Measurements from ENCODE around the gene ZNF239.
"Not testable (repeated sequence)": the region's sequence is repeated elsewhere in the genome, so short reads cannot be mapped to it uniquely, and the experiment has no call there.

Gene ZNF239

DNA sequence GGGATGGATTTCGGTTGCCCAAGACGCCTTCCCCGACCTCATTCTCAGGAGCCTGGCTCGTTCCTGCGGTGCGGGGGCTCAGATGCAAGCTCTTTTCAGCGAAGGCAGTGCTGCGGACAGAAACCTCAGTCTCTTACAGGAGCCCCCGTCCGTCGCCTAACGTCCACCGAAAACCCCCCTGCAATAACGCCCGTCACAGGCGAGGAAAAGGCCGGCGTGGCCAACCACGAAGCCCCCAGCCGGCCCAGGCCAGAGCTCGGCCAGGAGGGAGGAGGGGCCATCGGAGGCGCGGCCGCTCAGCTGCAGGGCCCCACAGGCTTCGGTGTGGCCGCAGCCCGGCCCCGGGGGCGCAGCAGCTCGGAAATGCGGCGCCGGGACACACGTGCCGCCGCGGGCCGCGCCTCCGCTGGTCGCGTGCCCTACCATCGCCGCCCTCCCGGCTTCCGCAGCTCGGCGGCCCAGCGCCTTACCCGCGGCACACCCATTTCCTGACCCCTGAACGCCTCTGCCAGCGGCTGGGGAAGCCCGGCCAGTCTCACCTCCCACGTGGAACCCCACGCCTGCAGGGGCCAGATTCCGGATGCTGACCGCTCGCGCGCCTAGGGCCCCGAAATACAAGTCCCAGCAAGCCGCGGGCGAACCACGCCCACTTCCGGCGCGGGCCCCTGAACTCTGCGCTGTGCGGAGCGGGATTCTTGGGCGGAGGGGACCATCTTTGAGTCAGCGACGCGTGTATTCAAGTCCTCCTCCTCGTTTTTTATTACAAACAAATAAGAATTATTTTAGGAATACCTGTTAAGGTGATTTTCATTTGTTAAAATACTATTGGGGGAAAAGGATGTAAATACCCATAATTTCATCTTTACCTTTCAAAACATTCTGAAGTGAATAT is at the start of gene ZNF239:
TSS of gene ZNF239 (minus strand) at position 616 of the 892 bp plus-strand sequence. CDS start 16,537 bp downstream, outside the sequence.
- DNase-seq (ENCODE audit: low spot score), result peak; percentile 71

DNA sequence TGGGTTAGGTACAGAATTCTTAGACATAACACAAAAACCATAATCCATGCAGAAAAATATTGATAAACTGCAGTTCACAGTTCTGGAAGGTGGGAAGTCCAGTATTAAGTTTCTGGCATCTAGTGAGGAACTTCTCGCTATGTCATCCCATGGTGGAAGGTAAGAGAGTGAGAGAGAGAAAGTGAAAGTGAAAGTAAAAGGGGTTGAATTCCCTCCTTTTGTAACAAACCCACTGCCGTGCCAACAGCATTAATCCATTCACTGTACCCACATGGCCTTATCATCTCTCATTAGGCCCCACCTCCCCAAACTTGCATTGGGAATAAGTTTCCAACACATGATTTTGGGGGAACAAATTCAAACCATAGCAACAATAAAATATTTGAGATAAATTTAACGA is 48.9 kb upstream of the ZNF239 start:
- DNase-seq (ENCODE audit: low spot score), result no peak

DNA sequence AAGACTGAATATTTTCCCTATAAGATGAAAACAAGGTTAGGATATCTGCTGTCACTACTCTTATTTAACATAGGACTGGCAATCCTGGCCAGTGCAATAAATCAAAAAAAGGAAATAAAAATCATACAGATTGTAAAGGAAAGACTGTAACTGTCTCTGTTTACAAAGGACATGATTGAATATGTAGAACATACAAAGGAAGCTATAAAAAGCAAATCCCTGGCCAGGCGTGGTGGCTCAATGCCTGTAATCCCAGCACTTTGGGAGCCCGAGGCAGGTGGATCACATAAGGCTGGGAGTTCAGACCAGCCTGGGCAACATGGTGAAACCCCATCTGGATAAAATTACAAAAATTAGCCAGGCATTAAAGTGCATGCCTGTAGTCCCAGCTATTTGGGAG is 47.6 kb upstream of the ZNF239 start:
- no peak for DNase-seq (ENCODE audit: low spot score)

DNA sequence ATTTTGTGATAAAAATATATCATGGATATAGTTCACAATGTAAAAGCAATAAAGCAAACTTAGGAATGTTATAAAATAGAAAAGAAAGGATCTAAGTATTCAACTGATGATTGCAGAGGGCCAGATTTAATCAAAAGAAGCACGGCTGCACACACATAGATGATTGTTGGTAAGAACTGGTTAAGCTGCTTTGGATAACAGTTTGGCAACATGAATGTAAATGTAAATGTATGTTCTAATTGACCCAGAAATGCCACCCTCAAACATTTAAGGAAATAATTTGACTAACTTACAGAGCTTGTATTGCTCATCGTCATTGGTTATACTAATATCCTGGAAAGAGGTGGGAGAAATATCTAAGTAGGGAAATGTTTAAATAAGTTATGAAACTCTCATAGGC is 45.0 kb upstream of the ZNF239 start:
- DNase-seq (ENCODE audit: low spot score), result no peak

DNA sequence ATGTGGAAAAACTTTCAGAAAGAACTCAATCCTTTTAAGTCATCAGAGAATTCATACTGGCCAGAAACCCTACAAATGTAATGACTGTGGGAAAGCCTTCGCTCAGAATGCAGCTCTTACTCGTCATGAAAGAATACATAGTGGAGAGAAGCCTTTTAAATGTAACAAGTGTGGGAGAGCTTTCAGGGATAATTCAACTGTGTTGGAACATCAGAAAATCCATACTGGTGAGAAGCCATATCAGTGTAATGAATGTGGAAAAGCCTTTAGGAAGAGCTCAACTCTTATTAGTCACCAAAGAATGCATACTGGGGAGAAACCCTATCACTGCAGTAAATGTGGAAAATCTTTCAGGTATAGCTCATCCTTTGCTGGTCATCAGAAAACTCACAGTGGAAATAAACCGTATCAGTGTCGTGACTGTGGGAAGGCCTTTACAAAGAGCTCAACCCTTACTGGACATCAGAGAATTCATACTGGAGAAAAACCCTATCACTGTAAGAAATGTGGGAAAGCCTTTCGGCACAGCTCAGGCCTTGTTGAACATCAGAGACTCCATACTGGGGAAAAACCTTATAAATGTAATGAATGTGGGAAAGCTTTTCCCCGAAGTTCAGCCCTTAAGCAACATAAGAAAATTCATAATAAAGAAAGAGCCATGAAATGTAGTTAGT is 42.4 kb upstream of the ZNF239 start:
- no peak for DNase-seq (ENCODE audit: low spot score)

DNA sequence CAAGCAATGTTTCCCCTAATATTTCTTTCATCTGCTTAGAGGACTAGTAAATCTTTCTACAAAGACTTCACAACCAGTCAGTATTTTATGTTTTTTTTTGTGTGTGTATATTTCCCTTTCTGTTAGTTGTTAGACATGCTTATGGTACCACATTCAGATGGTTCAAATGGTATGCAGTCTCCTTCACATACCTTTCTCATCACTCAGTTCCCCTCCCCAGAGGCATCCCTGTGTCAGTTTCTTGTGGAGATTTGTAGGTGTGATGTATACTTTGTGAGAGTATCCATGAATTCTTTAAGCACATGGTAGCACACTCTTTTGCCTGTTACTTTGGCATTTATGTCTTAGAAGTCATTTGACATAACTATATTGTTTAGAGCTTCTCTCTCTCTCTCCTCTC is 36.2 kb upstream of the ZNF239 start:
- DNase-seq (ENCODE audit: low spot score), result no peak

DNA sequence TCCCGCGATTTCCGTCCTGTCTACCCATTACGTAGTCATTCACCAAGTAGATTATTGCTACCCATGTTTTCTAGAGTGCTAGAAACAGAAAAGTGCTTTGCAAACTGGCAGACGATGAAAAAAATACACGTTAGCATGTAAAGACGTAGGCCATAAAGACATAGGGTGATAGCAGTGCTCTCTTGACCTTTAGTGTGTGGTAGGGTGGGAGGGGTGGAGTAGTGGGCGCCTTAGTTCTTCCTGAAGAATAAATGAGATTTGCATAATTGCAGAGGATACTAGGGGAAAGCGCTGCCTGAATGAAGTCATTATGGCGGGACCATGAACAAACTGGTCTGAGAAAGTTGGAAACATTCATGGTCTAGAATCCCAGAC is 32.8 kb upstream of the ZNF239 start:
- DNase-seq (ENCODE audit: low spot score), result no peak

DNA sequence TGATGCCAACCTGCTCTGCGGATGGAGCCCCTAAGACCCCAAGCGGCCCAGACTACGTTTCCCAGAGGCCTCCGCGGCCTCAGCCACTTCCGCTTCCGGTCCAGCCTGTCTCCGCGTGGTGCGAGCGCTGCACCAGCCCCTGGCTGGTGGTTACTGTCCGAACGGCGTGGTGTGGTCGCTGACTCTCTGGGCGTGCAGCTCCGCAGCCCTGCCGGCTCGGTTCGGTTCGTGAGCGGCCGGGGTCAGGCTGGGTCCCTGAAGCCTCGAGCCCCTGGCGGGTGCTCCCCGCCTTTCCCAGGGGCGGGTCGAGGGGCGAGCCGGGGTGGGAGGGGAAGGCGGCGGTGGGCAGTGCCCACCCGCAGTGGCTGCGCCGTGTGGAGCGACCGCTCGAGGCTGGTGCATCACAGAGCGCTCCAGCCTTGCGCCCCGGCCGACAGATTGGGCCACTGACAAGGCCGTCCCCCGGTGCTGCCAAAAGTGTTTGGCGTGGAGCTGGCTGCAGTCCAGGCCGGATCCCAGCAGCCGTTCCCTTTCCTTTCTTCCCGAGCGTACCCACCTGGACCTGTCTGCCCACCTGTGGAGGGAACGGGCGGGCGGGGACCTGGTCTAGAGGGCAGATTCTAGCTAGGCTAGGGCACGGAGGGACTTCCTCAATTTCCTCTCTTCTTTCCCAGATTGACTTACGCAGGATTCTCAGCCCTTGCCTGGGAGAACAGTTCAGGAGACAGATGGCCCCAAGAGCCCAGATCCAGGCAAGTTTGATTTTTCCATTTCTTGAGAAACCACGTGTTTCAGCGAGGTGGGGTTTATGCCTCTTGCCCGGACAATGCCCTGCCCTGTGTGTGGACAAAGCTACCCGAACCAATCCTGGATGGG is 32.1 kb upstream of the ZNF239 start, which contains the start of gene ZNF485:
TSS of gene ZNF485 (plus strand) at position 116 of the 876 bp plus-strand sequence. CDS start at position 729, 613 bp downstream.
- peak; percentile 44 for DNase-seq (ENCODE audit: low spot score)

DNA sequence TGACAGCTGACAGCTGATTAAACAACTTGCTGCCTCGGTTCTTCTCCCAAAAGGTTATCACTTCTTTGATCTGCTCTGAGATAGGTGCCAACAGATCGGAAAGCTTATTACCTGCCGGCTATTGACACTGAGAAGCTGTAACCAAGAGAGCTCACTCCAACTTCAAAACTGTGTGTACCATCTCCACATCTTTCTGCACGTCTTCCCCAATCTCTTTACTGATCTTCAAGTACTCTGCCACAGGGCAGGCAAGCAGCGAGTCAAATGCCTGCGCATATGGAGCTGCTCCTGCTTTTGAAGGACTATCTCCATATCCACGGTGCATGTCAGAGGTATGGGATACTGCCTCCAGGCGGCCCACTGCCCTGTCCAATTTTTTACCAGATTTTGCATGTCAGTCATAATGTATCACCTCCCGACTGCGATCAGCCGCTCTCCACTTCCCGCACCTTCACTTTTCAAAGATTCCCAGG is 31.5 kb upstream of the ZNF239 start:
- DNase-seq (ENCODE audit: low spot score), result no peak

DNA sequence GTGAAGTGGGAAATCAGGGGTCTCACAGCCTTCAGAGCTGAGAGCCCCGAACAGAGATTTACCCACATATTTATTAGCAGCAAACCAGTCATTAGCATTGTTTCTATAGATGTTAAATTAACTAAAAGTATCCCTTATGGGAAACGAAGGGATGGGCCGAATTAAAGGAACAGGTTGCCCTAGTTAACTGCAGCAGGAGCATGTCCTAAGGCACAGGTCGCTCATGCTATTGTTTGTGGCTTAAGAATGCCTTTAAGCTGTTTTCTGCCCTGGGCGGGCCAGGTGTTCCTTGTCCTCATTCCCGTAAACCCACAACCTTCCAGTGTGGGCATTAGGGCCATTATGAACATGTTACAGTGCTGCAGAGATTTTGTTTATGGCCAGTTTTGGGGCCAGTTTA is 27.2 kb upstream of the ZNF239 start:
- not testable (repeated sequence) for DNase-seq (ENCODE audit: low spot score)

DNA sequence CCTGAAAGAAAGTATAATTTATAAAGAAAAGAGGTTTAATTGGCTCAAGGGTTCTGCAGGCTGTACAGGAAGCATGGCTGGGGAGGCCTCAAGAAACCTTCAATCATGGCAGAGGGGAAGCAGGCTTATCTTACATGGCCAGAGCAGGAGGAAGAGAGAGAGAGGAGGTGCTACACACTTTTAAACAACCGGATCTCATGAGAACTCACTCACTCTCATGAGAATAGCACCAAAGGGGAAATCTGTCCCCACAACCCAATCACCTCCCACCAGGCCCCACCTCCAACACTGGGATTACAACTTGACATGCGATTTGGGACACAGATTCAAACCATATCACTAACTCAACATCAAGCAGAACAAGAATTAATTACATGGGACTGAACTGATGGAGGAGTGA is 24.9 kb upstream of the ZNF239 start:
- DNase-seq (ENCODE audit: low spot score), result no peak

DNA sequence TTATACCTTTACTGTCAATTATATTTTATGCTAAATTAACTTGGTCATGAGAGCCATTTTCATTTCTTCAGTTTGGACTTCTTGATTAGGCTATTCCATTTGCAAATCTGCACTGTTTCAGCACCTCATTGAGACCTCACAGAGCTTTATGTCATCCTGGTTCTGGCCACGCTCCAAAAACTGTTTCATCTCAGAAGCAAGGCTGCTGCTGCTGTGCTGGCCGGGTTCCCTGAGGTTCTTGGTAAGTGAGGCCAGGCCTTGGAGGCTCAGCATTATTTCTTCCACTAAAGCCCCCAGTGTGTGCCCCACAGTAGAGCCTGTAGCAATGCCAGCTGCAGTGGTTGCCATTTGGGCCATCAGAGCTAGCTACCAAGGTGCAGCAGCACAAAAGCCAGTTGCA is 24.0 kb upstream of the ZNF239 start:
- DNase-seq (ENCODE audit: low spot score), result no peak

DNA sequence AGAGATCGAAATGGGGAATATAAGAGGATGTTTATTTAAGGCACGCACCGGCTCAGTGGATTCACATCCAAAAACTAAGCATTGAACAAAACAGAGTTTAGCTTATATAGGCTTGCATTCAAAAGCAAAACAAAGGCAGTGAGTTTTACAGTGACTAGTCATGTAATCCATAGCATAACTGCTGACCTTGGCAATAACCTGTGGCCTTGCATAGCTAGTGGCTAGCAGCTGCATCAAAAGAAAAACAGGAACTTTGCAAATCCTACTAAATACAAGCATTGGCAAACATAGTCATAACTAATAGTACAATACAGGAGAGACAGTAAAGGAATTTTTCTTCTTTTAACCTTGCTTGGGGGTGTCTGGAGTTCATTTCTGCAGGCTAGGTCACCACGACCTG is 22.1 kb upstream of the ZNF239 start:
- DNase-seq (ENCODE audit: low spot score), result no peak

DNA sequence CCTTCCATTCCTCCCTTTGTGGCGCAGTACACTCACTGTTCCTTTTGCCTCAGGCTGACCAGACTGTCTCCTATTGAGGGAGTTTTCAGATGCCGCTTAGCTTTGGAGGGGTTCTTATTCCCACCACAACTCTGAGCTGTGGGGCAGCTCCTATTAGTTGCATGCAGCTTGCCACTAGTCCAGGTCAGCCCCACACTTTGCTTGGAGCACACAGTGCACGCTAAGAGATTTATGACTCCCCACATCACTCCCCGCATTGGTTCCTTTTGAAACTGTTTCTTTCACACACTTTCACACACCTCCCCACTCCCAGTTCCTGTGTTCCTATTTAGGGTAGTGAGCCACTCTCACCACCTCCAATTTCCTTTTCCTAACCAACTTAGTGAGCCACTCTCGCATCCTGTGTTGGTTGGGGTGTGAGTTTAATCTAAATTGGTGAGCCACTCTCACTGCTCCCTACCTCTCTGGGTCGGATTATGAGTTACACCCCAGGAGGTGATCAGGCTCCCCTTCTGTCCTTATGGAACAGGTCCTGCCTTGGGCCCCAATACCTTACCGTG is 21.4 kb upstream of the ZNF239 start:
- no peak for DNase-seq (ENCODE audit: low spot score)

DNA sequence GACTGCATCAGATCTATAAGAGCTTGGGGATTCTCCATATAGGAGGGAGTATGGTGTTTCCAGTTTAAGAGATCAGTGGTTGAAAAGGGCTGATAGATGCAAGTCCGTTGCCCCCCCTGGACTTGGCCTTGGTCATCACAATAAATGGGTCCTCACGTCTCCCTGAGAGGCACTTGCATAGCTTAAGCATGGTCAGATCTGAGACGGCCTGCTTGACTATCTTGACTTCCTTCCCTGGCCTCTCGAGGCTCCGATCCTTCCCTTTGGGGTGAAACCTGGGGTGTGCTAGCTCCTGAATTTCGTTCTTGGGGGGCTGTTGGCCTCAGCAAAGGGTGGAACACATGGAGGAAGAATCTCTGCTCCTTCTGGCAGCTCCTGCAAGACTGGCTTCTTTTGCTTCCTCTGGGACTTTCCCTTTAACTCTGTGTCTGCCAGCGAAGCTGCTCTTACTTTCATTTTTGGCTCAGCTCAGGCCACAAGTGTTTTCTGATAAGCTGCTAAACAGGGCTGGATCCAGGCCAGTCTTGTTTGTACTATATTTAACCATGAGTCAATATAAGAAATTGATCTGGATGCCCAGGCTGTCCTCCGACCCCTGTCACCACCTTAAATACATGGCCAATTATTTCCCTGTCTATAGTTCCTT is 20.7 kb upstream of the ZNF239 start:
- no peak for DNase-seq (ENCODE audit: low spot score)

DNA sequence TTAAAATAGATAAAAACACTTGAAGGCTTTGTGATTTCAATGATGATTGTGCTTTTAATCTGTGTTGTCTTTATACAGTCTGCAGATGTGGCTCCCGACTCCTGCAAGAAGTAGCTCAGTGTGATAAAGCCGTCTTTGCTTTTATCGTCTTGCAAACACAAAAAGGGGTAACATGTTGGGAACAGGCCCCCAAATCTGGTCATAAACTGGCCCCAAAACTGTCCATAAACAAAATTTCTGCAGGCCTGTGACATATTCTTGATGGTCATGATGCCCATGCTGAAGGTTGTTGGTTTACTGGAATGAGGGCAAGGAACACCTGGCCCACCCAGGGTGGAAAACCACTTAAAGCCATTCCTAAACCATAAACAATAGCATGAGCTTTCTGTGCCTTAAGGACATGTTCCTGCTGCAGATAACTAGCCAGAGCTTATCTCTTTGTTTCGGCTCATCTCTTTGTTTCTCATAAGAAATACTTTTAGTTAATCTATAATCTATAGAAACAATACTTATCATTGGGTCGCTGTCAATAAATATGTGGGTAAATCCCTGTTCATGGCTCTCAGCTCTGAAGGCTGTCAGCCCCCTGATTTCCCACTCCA is 17.0 kb upstream of the ZNF239 start:
- no peak for DNase-seq (ENCODE audit: low spot score)

DNA sequence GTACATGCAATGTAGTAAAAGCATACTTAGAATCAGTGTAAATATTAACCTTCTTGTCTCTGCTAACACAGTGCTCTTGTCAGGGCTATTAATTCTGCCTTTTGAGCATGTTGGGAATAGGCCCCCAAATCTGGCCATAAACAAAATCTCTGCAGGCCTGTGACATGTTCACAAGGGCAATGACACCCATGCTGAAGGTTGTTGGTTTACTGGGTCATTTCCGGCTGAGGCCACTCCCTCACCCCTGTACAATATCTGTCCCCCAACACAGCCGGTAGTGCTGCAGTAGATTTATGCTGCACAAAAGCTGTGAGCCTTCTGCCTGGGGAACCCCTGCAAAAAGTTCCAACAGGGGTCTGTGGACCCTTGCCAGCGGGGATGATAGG is 12.3 kb upstream of the ZNF239 start:
- not testable (repeated sequence) for DNase-seq (ENCODE audit: low spot score)

DNA sequence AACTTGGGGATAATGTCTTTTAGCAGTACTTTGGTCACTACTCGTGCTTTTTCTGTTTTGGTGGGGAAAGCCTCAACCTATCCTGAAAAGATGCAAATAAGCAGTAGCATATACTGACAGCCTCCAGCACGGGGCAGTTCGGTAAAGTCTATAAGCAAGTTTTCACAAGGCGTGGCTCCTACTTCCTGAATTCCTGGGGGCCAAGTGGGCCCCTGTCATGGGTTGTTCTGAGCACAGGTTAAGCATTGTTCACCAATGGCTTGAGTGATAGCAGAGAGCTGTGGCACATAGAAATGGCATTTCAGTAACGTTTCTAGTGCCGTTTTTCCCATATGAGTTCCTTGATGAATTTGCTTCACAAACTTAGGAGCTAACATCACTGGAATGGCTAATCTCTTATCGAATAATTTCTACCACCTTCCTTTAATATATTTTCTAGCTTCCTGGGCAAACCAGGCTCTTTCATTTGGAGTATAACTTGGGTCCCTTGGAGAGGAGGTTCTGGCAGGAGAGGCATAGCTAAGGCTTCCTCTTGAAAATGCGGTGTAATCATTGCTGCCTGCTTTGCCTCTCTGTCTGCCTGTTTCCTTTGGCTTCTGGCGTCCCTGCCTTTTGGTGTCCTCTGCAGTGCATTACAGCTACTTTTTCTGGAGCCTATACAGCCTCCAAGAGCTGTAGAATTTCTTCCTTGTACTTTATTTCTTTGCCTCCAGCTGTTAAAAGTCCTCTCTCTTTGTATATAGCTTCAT is 11.7 kb upstream of the ZNF239 start:
- DNase-seq (ENCODE audit: low spot score), result no peak

DNA sequence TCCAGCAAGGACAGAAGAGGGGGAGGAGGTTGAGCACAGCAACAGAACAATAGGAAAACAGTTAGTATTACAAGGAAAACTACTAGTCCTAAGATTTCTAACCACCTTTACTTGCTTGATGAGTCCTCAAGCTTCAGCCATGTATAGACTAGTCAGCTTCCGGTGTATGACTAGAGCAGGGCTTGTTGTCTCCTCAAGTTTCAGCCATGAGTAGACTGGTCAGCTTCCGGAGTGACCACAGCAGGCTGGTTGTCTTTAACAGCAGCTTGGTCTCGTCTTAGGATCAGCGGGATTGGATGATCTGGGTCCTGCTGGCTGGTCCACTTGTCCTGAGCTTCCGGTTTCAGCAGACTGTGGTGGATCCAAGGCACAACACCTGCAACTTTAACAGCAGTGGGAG is 10.6 kb upstream of the ZNF239 start:
- no peak for DNase-seq (ENCODE audit: low spot score)

DNA sequence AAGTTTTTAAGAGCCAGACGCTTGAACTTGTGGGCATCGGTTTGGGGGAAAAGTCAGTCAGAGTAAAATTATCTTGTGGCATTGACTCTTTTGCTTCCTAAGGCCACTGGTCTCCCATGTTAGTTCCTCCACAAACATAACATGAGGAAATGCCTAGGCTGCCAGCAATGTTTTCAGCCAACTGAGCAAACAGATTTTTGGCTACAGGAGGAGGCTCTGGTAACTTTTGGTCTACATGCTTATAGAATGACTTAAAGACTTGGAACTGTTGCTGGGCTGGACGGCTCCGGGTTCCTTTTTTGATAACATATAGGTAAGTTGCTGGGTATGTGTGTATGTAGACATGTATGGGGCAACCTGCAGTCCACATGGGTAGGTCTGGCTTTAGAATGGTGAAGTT is 9.6 kb upstream of the ZNF239 start:
- no peak for DNase-seq (ENCODE audit: low spot score)

All from kidney capillary endothelial cell (primary cell).